Measurements from ENCODE around the gene RASAL2.

DNA sequence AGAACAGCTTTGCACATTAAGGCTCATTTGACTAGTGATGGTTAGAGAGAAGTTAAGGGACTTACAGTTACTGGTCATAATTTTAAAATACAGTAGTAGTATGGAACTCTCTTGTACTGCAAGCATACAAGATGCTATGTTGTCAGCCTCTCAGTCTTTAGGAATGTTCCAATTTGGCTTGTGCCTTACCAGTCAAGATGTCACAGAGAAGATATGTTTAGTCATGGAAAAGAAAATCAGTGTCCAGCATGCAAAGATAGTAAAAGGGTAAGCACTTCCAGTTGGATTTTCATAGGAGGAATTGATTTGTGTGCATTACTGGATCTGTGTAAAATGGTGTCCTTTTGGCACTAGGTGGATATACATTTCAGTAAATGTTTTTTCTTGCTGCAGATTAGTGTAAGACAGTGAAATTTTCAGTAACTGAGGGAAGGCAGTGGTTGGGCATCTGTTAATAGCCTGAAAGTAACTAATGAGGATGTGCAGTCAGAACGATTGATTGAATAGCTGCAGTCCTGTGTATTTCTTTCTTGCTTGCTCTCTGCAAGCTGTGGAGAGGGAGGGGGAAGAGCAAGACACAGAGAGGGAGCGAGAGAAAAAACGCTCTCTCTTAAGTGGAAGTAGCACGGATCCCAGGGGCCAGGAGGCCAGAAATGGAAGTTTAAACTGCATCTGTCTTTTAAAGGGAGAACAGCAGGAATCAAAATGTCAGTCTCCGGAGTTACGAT lies 294.7 kb downstream of the RASAL2 start:
- no peak for TF ChIP-seq POLR2A (IDR thresholded peaks at IDR 0.05)
- TF ChIP-seq, protein P1, sequence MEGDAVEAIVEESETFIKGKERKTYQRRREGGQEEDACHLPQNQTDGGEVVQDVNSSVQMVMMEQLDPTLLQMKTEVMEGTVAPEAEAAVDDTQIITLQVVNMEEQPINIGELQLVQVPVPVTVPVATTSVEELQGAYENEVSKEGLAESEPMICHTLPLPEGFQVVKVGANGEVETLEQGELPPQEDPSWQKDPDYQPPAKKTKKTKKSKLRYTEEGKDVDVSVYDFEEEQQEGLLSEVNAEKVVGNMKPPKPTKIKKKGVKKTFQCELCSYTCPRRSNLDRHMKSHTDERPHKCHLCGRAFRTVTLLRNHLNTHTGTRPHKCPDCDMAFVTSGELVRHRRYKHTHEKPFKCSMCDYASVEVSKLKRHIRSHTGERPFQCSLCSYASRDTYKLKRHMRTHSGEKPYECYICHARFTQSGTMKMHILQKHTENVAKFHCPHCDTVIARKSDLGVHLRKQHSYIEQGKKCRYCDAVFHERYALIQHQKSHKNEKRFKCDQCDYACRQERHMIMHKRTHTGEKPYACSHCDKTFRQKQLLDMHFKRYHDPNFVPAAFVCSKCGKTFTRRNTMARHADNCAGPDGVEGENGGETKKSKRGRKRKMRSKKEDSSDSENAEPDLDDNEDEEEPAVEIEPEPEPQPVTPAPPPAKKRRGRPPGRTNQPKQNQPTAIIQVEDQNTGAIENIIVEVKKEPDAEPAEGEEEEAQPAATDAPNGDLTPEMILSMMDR (IDR thresholded peaks at IDR 0.05): no peak

All from thyroid gland (tissue), 4 donors.